ENCODE results near the gene TMEM114.

TMEM114 gene

DNA sequence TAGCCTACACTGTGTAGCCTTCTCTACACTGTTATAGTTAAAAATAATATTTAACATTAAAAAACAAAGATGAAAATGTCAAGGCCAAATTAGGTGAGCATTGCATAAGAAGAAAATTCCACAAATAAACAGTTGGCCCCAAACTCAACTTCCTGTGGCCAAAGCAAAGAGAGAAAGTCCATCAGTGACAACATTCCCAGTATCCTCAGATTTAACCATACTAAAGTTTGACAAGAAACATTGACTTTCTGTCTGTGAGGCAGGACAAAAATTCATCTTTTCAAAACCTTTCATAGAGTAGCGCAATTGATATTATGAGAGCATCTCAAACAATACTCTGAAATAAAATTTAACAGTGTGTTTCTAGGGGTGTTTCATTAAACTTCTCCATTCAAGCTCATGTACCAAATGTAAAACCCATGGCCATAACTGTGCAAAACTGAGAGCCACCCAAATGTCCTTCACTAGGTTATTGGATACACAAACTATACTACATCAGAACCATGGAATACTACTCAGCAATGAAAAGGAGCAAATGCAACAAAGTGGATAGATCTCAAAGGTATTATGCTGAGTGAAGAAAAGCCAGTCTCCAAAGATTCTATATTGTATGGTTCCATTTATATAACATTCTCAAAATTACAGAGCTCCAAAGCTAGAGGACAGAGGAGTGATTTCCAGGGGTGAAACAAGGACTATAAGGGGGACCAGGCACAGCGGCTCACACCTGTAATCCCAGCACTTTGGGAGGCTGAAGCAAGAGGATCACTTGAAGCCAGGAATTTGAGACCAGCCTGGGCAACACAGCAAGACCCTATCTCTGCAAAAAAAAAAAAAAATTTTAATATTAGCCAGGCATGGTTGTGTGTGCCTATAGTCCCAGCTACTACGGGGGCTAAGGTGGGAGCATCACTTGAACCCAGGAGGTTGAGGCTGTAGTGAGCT, 38.7 kb downstream of the TMEM114 start:
- H3K9me3 ChIP-seq (ENCODE audit: low read depth, low read length) = no peaks in the 10 kb centered on the region
- no peak overlapping the region for H3K4me3 ChIP-seq
- no peaks in the 10 kb centered on the region for H3K36me3 ChIP-seq (ENCODE audit: insufficient read depth, low read length)
- H3K9ac ChIP-seq (ENCODE audit: insufficient read length) = no peak overlapping the region
- no peak for DNase-seq (ENCODE audit: low read depth, low spot score)
- no peak for TF ChIP-seq EZH2 (IDR thresholded peaks at IDR 0.05)
- no peak for TF ChIP-seq POLR2AphosphoS5 (IDR thresholded peaks at IDR 0.05; ENCODE audit: borderline replicate concordance, low read depth, low read length)
- TF ChIP-seq FOXP2 (optimal IDR thresholded peaks at IDR 0.05; ENCODE audit: control extremely low read depth, extremely low read length, insufficient read depth) = no peak
- no peak overlapping the region for H3K27ac ChIP-seq

GRCh38 chr16:8550728-8551387, 39.5 kb downstream of the TMEM114 start:
- Histone ChIP-seq H3K9me3 (ENCODE audit: low read depth, low read length) (no peaks in the 10 kb centered on the region), H3K27ac (no peak overlapping the region), H3K36me3 (ENCODE audit: insufficient read depth, low read length) (no peaks in the 10 kb centered on the region), H3K4me3 (no peak overlapping the region), H3K9ac (ENCODE audit: insufficient read length) (no peak overlapping the region)
- DNase-seq (ENCODE audit: low read depth, low spot score) = no peak
- TF ChIP-seq EZH2 (IDR thresholded peaks at IDR 0.05) = no peak
- no peak for TF ChIP-seq POLR2AphosphoS5 (IDR thresholded peaks at IDR 0.05; ENCODE audit: borderline replicate concordance, low read depth, low read length)
- no peak for TF ChIP-seq FOXP2 (optimal IDR thresholded peaks at IDR 0.05; ENCODE audit: control extremely low read depth, extremely low read length, insufficient read depth)

DNA sequence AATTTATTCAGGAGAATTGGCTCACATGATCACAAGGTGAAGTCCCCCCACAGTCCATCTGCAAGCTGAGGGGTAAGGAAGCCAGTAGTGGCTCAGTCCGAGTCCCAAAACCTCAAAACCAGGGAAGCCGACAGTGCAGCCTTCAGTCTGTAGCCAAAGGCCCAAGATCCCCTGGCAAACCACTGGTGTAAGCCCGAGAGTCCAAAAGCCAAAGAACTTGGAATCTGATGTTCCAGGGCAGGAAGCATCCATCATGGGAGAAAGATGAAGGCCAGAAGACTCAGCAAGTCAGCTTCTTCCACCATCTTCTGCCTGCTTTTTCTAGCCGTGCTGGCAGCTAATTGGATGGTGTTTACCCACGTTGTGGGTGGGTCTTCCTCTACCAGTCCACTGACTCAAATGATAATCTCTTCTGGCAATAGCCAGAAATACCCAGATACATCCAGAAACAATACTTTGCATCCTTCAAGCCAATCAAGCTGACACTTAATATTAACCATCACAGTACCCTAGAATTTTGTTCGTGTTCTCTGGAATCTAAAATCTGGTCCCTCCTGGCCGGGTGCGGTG, 40.4 kb downstream of the TMEM114 start:
- Histone ChIP-seq H3K36me3 (ENCODE audit: insufficient read depth, low read length) (no peaks in the 10 kb centered on the region), H3K4me3 (no peak overlapping the region), H3K9ac (ENCODE audit: insufficient read length) (no peak overlapping the region), H3K27ac (no peak overlapping the region), H3K9me3 (ENCODE audit: low read depth, low read length) (no peaks in the 10 kb centered on the region)
- TF ChIP-seq EZH2 (IDR thresholded peaks at IDR 0.05) (no peak), POLR2AphosphoS5 (IDR thresholded peaks at IDR 0.05; ENCODE audit: borderline replicate concordance, low read depth, low read length) (no peak), FOXP2 (optimal IDR thresholded peaks at IDR 0.05; ENCODE audit: control extremely low read depth, extremely low read length, insufficient read depth) (no peak)
- DNase-seq (ENCODE audit: low read depth, low spot score) = no peak

DNA sequence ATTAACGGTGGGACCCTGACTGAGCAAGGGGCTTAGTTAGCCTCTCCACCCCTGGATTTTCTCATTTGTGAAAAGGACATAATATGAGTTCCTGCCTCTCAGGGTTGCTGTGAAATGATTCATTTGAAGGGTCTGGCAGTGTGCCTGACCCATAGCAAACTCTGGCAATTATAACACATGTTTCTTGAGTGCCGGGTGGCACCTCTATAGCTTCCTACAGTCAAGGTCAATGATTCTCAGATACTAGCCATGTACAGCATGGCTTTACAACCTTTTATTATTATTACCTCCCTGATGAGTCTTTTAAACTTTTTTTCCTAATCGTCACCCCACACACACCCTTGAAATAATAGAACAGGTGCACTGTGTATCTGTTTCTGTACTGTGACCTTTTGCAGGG, 42.1 kb downstream of the TMEM114 start:
- no peak overlapping the region for H3K4me3 ChIP-seq
- no peak overlapping the region for H3K27ac ChIP-seq
- DNase-seq (ENCODE audit: low read depth, low spot score) = no peak
- H3K36me3 ChIP-seq (ENCODE audit: insufficient read depth, low read length) = no peaks in the 10 kb centered on the region
- TF ChIP-seq EZH2 (IDR thresholded peaks at IDR 0.05) (no peak), POLR2AphosphoS5 (IDR thresholded peaks at IDR 0.05; ENCODE audit: borderline replicate concordance, low read depth, low read length) (no peak)
- H3K9ac ChIP-seq (ENCODE audit: insufficient read length) = no peak overlapping the region
- no peaks in the 10 kb centered on the region for H3K9me3 ChIP-seq (ENCODE audit: low read depth, low read length)

DNA sequence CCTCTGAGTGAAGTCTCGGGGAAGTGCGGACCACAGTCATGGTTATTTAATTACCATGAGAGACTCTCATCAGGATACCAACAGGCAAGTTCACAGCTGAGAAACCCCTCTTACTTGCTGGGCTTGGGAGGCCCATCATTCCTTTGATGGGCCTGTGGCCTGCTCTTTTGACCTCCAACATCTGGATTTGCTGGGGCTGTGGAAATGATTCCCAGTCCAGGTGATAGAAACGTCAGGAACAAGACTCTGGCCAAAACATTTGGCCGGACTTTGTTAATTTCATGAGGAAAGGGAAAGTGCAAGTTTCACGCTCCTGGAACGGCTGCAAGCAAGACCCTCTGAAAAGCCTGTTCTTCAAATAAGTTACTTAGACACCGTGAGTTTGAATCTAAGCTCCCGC, 42.5 kb downstream of the TMEM114 start:
- no peaks in the 10 kb centered on the region for H3K36me3 ChIP-seq (ENCODE audit: insufficient read depth, low read length)
- H3K4me3 ChIP-seq = no peak overlapping the region
- H3K27ac ChIP-seq = no peak overlapping the region
- TF ChIP-seq EZH2 (IDR thresholded peaks at IDR 0.05) (no peak), FOXP2 (optimal IDR thresholded peaks at IDR 0.05; ENCODE audit: control extremely low read depth, extremely low read length, insufficient read depth) (no peak), POLR2AphosphoS5 (IDR thresholded peaks at IDR 0.05; ENCODE audit: borderline replicate concordance, low read depth, low read length) (no peak)
- H3K9me3 ChIP-seq (ENCODE audit: low read depth, low read length) = no peaks in the 10 kb centered on the region
- no peak for DNase-seq (ENCODE audit: low read depth, low spot score)
- H3K9ac ChIP-seq (ENCODE audit: insufficient read length) = no peak overlapping the region

DNA sequence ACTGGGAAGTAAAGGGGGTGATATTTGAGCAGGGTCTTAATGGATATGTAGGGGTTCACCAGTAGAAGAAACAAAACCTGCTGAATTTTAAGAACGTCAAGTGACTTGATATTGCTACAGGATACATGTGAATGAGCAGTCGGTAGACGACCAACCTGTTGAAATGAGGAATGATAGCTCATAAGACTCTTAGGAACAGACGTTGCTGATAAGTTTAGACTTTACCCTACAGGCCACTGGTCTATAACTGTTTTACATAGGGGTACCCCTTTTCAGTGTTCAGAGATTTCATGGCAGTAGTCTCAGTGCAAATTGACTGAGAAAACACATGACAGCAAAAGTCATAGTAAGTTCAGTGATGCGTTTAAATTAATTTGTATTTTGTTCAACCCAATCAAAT, 45.9 kb downstream of the TMEM114 start:
- H3K9me3 ChIP-seq (ENCODE audit: low read depth, low read length) = no peaks in the 10 kb centered on the region
- no peak overlapping the region for H3K27ac ChIP-seq
- H3K9ac ChIP-seq (ENCODE audit: insufficient read length) = no peak overlapping the region
- no peak overlapping the region for H3K4me3 ChIP-seq
- DNase-seq (ENCODE audit: low read depth, low spot score) = no peak
- no peaks in the 10 kb centered on the region for H3K36me3 ChIP-seq (ENCODE audit: insufficient read depth, low read length)
- TF ChIP-seq POLR2AphosphoS5 (IDR thresholded peaks at IDR 0.05; ENCODE audit: borderline replicate concordance, low read depth, low read length) = no peak
- no peak for TF ChIP-seq EZH2 (IDR thresholded peaks at IDR 0.05)
- TF ChIP-seq FOXP2 (optimal IDR thresholded peaks at IDR 0.05; ENCODE audit: control extremely low read depth, extremely low read length, insufficient read depth) = no peak

GRCh38 chr16:8543258-8543657, 47.1 kb downstream of the TMEM114 start:
- TF ChIP-seq EZH2 (IDR thresholded peaks at IDR 0.05) (no peak), FOXP2 (optimal IDR thresholded peaks at IDR 0.05; ENCODE audit: control extremely low read depth, extremely low read length, insufficient read depth) (no peak), POLR2AphosphoS5 (IDR thresholded peaks at IDR 0.05; ENCODE audit: borderline replicate concordance, low read depth, low read length) (no peak)
- DNase-seq (ENCODE audit: low read depth, low spot score) = no peak
- H3K27ac ChIP-seq = no peak overlapping the region
- no peak overlapping the region for H3K9ac ChIP-seq (ENCODE audit: insufficient read length)
- no peaks in the 10 kb centered on the region for H3K9me3 ChIP-seq (ENCODE audit: low read depth, low read length)
- no peak overlapping the region for H3K4me3 ChIP-seq
- no peaks in the 10 kb centered on the region for H3K36me3 ChIP-seq (ENCODE audit: insufficient read depth, low read length)

GRCh38 chr16:8542393-8542792, 47.9 kb downstream of the TMEM114 start:
- Histone ChIP-seq H3K27ac (no peak overlapping the region), H3K36me3 (ENCODE audit: insufficient read depth, low read length) (no peaks in the 10 kb centered on the region), H3K9ac (ENCODE audit: insufficient read length) (no peak overlapping the region), H3K4me3 (no peak overlapping the region), H3K9me3 (ENCODE audit: low read depth, low read length) (no peaks in the 10 kb centered on the region)
- TF ChIP-seq EZH2 (IDR thresholded peaks at IDR 0.05) (no peak), FOXP2 (optimal IDR thresholded peaks at IDR 0.05; ENCODE audit: control extremely low read depth, extremely low read length, insufficient read depth) (no peak)
- no peak for DNase-seq (ENCODE audit: low read depth, low spot score)
